HG02981 (cell line): ENCODE measurements around the gene ANO4.
"Not testable (repeated sequence)": the region's sequence is repeated elsewhere in the genome, so short reads cannot be mapped to it uniquely, and the experiment has no call there.

Experiments
- ATAC-seq: cut with Tn5 transposase; IDR thresholded peaks from one replicate; pipeline ENCODE4 v1.9.1; 2021; ENCODE audit warnings: mild to moderate bottlenecking, moderate library complexity; ENCODE audit not compliant: unreplicated experiment

The ANO4 gene

DNA sequence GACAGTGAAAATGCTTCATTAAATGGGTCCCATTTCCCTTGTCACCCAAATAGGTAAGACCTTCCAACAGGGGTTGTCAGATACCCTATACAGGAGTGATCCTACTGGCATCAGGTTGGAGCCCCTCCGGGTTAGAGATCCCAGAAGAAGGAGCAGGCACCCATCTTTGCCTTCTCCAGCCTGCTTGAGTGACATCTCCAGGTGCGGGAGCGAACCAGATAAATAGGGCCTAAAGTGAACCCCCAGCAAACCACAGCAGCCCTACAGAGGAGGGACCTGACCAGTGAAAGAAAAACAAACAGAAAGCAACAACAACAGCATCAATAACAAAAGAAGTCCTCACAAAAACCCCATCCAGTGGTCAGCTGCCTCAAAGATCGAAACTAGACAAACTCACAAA lies 233.2 kb downstream of the ANO4 start:
- no peak for ATAC-seq

DNA sequence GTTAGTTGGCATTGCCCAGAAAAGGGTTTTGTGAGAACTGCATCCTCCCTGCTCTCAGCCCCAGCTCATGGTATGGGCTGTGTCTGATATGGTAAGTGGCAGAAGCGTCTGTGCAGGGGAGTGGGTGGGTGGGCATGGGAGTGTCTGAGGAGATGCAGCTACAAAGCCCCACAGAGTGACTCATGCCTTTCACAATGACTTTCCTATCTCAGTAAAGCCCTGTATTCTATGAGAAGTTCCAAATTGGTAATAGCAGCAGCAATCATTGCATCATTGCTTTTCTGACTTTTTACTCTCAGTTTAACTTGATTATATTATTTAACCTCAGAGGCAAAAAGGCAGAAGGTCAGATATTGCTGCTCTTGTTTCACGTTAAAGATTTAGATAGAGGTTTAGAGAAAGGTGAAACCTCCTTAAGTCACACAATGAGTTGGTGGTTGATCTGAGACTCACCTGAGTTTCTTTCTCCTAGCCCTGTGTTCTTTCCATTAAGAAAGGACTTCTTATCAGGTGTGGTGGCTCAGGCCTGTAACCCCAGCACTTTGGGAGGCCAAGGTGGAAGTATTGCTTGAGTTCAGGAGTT lies 243.8 kb downstream of the ANO4 start:
- no peak for ATAC-seq

DNA sequence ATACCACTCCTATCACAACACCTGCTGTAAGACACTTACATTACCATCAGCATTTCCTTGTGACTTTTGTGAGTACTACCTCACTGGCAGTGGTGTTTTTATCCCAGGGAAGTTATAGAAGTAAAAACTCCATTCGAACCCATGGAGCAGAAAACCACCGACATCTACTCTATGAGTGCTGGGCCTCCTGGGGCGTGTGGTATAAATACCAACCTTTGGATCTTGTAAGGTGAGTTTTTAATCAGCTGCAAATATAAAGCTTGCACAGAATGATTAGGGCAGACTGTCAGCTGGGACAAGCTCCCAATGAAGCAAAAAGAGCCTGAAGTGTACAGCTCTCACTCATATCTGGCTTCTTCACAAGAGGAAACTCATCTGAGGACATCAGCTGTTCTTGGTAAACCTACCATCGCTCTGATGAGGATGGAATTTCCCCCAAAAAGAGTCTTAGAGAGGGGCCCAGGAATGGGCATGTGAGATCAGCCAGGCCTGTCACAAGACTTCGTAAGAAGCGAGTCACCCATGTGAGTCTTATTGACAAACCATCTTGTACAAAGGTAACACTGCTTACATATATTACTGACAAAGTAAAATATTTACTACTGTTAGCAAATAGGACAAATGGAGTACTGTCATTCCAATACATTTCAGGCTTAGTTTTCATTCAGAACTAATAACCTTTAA lies 245.4 kb downstream of the ANO4 start:
- ATAC-seq, result no peak

DNA sequence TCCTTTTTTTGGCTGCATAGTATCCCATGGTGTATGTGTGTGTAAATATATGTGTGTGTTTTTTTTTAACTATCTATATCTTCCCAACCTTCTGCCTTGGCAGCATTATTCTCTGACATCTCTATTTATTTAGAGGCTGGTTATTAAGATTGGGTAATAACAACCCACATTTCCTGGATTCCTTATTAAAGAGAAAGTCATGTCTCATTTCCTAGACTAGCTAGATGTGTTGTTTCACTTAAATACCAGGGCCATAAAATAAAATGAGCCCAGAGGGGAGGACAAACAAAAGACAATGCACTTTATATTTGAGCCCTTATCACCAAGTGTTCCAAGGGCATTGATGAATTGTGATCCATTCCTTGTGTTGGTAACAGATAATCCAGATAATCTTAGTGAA lies 246.4 kb downstream of the ANO4 start:
- no peak for ATAC-seq

DNA sequence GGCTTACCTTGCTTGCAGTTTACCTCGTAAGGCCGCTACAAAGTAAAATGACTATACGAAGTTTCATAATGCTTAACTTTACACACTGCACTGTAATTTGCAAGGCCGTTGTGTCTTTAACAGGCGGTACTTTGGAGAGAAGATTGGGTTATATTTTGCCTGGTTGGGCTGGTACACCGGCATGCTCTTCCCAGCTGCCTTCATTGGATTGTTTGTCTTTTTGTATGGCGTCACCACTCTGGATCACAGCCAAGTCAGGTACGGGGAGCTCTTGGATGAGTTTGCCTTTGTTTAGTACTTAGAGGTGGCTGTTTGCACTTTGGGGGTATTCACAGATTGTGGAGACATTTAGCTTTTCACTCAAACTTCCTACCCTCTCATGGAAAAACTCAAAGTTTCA lies 247.6 kb downstream of the ANO4 start:
- ATAC-seq, result no peak

DNA sequence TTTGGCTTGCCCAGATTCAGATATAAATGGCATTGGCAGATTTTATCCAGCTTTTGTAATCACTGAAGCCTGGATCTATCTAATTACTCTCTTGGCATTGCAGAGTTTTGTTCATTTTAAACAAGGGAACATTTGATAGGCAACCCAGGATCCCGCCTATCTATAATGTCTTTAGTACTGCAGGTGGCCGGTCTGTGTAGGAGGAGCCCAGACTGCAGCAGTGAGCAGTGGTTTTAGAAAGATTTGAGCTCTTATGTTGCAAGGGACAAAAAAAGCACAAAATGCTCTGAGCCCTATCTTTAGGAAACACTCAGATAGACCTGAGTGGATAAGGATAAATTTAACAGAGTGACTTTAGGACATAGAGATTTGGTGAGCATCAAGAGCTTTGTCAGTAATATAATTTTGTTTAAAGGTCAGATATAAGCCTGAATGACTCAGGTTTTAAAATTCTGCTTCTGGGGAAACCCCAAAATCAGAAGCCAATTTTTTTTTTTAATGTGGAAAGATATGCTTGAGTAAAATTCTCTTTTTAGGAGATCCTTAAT lies 250.0 kb downstream of the ANO4 start:
- no peak for ATAC-seq

DNA sequence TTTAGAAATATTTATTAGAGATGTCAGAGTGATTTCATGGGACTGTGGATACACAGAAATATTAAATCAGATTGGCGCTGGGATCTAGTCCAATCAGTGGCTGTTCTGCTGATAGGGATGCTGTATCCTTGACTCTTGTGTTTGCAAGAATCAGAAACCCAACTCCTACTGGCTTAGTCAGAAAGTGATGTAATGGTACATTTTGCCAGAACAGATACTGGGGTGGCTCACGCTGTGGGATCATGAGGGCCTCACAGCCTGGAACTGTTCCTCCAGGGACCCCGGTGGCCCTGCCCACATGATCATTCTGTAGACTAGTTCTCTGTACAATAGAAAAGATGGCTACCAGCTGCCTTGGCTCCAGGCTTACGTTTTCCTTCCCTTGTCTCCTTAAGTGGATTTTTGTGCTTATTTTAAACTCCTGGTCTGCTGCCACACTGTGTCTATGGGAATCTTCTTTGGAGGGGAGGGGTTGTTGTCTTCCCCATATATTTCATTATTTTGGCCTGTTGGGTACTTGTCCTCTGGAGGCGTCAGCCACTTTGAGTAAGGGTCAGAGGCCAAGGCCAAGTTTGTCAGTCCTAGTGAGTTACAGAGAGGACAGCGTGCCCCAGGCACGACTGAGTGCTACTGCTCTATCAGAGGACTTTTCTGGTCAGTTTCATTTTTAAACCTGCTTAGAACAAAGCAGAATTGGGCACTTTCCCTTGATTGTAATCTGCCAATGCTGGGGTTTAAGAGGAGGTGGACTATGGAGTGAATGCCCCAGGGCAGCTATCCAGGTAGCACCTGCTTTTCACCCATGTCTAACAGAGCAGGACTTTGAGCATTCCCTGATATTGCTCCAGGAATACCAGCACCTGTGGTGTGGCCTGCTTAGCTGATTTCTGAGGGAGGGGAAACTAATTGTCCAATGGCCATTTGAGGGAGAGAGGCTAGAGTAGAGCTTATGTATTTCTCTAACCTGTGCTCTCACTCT lies 251.2 kb downstream of the ANO4 start:
- ATAC-seq, result no peak

DNA sequence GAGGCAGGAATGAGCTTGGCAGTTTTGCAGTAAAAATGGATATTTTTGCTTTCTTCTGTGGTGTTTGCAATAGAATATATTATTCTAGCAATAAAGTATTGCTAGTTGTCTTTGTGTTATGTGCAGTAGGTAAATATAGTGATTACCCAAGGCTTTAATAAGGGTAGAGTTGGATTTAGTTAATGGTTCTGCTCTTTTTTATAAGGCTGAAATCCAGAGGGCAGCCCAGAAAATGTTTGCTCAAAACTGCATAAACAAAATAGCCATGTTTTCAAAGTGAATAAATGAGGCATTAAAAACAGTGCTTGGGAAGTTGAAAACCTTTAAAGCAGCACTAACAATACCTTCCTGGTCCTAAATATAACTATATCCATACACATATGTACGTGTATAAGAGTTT lies 253.1 kb downstream of the ANO4 start:
- ATAC-seq, result no peak

DNA sequence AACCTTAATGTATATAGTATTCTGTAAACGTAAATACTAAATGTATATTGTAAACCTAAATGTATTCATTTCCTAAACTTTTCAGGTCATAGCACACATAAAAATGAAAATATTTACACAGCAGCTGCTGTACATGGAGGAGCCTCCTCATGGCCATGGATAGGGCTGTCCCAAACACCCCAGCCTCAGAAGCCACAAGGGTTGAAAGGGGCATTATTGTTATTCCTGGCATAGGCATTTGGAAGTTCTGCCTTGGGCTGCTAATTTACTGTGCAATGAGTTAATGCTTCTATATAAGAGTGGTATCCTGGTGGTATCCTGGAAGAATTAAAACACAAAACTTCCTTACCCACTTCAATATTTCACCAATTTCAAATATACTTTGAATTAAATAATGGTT lies 256.1 kb downstream of the ANO4 start:
- no peak for ATAC-seq

DNA sequence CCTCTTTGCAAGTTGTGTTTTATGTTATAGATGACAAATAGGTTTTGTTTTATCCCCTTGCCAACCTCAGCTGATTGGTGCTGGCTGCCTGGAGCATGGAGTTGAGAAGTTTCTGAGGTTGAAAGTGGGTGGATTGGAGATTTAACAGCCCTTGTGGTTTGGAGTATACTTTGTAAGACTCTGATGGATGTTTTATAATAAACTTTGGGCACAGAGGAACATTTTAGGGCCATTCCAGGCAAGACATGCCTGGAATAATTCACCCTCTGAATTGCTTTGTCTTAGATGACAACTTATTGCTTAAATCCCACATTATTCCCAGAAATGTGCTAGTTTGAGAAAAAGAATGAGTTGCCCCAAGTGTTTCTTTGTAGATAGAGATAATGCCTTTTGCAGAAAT lies 256.6 kb downstream of the ANO4 start:
- ATAC-seq, result no peak

DNA sequence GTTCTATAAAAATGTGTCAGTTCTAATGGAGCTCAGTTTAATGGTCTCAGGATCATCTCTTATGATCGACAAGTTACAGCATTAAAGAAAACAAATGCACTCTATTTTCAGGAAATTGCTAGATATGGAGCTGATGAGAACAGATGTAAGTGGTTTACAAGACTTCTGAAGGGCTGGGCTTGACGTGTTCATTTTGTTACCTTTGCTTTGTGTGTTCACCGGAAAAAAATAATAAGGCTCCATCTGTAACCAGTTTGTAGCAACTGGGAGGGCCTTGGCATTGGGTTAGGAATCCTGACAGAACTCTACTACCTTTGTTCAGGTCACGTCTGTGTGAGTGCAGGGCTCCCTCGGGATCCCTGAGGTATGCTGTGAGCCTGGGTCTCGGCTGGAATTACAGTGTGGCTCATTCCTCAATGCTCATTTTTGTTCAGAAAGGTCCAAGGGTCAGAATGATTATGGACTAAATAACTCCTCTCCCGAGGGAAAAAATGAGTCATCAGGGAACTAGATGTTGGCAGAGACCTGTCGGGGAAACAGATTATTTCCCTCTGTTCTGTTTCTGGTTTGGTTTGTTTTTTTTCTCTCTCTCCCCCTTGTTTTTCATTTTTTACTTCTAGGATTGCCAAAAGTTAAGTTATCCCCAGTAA lies 257.4 kb downstream of the ANO4 start:
- ATAC-seq, result no peak

DNA sequence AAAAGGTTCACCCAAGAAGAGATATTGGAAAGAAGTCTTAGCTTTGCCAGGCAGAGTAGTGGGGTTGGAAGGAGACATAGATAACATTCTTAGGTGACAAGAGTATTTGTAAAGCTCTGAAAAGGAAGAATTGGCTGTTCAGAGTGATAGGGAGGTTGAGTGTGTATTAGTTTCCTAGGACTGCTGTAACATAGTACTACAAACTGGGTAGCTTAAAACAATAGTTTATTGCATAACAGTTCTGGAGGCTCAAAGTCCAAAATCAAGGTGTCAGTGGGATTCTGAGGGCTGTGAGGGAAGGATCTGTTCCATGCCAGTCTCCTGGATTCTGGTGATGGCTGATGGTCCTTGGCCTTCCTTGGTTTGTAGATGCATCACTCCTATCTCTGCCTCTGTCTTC lies 258.6 kb downstream of the ANO4 start:
- no peak for ATAC-seq

DNA sequence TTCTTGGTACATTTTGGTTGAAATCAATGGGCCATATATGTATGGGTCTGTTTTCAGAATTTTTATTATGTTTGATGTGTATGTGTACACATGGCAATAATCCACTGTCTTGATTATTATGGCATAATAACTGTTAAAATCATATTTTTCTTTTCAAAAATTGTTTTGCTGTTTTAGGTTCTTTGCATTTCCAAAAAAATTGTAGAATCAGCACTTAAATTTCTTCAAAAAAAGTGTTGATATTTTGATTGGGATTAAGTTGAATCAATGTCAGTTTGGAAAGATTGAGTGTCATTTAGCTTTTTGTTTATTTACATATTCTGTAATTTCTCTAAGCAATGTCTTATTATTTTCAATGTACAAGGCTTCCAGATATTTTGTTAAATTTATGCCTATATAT lies 261.4 kb downstream of the ANO4 start:
- no peak for ATAC-seq

DNA sequence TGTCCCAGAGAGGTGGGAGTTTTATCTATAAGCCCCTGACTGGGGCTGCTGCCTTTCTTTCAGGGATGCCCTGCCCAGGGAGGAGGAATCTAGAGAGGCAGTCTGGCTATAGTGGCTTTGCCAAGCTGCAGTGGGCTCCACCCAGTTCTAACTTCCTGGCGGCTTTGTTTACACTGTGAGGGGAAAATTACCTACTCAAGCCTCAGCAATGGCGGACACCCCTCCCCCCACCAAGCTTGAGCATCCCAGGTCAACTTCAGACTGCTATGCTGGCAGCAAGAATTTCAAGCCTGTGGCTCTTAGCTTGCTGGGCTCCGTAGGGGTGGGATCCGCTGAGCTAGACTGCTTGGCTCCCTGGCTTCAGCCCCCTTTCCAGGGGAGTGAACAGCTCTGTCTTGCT lies 267.9 kb downstream of the ANO4 start:
- not testable (repeated sequence) for ATAC-seq

DNA sequence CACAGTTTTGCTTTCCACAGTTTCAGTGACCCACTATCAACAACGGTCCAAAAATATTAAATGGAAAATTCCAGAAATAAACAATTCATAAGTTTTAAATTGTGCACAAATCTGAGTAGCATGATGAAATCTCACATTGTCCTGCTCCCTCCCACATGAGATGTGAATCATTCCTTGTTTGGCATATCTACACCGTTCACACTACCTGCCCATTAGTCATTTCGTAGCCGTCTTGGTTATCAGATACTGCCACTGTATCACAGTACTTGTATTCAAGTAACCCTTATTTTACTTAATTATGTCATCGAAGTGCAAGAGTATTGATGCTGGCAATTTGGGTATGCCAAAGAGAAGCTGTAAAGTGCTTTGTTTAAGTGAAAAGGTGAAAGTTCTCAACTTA lies 270.1 kb downstream of the ANO4 start:
- ATAC-seq, result no peak

DNA sequence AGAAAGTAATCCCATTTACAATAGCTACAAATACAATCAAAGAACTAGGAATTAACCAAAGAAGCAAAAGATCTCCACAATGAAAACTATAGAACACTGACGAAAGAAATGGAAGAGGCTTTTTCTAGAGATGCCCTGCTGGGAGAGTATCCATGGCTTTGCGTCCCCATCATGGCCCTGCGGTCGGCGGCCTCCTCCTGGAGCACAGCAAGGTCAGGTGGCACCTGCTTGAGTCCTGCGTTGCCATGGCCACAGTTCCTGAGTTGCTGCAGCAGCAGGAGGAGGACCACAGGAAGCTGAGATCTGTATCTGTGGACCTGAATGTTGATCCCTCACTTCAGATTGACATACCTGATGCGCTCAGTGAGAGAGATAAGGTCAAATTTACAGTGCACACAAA lies 271.9 kb downstream of the ANO4 start:
- ATAC-seq, result no peak

DNA sequence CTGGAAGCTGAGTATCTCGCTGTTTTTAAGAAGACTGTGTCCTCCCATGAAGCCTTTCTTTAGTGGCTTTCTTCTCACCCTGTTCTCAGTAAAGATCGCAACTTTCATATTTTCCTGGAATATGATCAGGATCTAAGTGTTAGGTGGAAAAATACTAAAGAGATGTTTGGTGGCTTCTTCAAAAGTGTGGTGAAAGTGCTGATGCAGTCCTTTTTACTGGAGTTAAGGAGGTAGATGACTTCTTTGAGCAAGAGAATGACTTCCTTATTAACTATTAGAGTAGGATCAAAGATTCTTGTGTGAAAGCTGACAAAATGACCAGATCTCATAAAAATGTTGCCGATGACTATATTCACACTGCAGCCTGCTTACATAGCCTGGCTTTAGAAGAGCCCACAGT lies 273.8 kb downstream of the ANO4 start:
- ATAC-seq, result no peak

DNA sequence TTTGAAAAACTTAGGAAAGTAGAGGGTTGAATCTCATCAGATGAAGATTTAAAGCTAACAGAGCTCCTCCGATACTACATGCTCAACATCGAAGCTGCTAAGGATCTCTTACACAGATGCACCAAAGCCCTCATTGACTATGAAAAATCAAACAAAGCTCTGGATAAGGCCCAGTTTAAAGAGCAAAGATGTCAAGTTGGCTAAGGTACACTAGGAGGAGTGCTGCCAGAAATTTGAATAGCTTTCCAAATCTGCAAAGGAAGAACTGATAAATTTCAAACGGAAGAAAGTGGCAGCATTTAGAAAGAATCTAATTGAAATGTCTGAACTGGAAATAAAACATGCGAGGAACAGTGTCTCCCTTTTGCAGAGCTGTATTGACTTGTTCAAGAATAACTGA lies 274.3 kb downstream of the ANO4 start:
- no peak for ATAC-seq

DNA sequence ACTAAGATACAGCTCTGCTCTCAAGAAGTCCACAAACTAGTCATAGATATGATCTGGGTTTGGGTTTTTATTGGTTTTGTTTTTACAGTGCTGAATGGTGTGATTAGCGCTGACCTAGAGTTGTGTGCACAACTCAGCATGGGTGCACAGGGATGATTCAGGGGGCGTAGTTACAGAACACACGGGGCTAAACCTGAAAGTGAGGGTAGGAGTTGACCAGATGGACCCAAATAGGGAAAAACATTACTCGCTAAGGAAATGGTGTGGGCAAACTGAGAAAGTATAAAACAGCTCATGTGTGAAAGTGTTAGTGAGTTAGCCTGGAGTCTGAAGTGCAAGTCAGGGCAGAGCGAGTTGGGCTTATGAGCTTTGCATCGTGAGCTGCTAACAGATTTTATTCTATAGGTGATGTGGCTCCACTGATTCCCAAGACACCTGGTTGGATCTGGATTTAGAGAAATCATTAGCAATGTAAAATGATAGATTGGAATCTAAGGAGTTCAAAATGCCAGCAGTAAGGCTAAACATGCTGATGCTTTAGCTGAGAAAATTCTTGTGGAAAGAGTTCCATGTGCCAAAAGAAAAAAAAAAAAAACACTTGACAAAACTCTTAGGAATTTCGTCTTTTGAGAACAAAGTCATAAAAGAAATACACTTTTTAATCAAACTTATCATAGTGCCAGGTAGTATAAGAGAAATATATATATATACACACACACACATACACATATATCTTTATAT lies 280.5 kb downstream of the ANO4 start:
- ATAC-seq, result no peak

DNA sequence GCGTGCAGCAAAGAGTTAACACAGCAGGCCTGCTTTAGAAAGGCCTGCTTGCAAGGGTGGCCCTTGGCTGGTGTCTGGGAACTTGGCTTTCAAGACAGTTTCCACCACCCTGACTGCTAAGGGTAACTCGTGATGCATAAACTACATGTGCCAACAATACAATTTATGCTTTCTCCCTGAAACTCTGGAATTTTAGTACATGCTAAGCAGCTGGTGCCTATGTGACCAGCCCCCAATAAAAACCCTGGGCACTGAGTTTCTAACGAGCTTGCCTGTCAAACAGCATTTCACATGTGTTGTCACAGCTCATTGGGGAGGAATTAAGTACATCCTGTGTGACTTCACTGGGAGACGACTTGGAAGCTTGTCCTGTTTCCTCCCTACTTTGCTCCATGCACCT lies 282.3 kb downstream of the ANO4 start:
- no peak for ATAC-seq
